ENCODE results near the gene ESRP2. TPM values are rescaled to one million over a fixed set of nuclear protein-coding genes. Genes with fewer than 3 reads are reported as not detected.

The ESRP2 gene
- total RNA-seq, 3 donors from 2014 or later, result 0.80 to 58.0 (median 26.5) TPM

DNA sequence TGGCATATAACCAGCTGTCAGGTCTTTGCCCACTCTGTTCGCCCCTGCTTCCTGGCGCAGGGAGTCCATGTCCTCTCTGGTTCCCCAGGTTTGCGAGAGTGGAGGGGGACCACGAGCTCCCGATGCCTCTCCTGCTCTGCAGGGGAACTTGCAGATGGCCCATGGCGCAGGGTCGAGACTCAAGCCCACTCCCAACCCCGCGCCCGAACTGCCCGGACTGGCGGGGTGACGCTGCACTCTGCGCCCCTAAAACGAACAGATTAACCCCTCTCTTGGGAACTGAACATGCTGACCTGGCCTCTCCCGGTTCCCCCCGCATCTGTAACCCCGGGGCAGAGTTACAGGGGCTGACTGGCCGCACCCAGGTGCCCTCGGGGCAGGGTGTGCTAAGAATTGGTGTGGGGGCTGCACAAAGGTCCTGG, 8.6 kb upstream of the ESRP2 start:
- Histone ChIP-seq H3K4me1 (peaks cover 6 to 12% of the 10 kb centered on the region in 2 donors), H3K27ac (peak overlapping the region; percentile 35 to 49)

GRCh38 chr16:68242926-68243858, 7.3 kb upstream of the ESRP2 start:
- Histone ChIP-seq H3K4me1 (peaks cover 6 to 12% of the 10 kb centered on the region in 2 donors), H3K4me3 (no peak overlapping the region), H3K9me3 (no peaks in the 10 kb centered on the region), H3K27ac (no peak overlapping the region), H3K27me3 (no peaks in the 10 kb centered on the region), H3K36me3 (no peaks in the 10 kb centered on the region)
- intact Hi-C loops (cut with DNase I; ENCODE audit: low total_unique reads), result no loop called here
- TF ChIP-seq, protein P1, sequence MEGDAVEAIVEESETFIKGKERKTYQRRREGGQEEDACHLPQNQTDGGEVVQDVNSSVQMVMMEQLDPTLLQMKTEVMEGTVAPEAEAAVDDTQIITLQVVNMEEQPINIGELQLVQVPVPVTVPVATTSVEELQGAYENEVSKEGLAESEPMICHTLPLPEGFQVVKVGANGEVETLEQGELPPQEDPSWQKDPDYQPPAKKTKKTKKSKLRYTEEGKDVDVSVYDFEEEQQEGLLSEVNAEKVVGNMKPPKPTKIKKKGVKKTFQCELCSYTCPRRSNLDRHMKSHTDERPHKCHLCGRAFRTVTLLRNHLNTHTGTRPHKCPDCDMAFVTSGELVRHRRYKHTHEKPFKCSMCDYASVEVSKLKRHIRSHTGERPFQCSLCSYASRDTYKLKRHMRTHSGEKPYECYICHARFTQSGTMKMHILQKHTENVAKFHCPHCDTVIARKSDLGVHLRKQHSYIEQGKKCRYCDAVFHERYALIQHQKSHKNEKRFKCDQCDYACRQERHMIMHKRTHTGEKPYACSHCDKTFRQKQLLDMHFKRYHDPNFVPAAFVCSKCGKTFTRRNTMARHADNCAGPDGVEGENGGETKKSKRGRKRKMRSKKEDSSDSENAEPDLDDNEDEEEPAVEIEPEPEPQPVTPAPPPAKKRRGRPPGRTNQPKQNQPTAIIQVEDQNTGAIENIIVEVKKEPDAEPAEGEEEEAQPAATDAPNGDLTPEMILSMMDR (IDR thresholded peaks at IDR 0.05), result no peak
- TF ChIP-seq POLR2AphosphoS5 (IDR thresholded peaks at IDR 0.05), result no peak
- TF ChIP-seq POLR2A (IDR thresholded peaks at IDR 0.05), result no peak
- DNase-seq (ENCODE audit: low spot score in 2 of 2), result no peak

More for the DNA sequence above, 8.6 kb upstream of the ESRP2 start:
- Histone ChIP-seq H3K9me3 (no peaks in the 10 kb centered on the region), H3K4me3 (peak overlapping the region; percentile 88 to 92 (median 91)), H3K36me3 (no peaks in the 10 kb centered on the region), H3K27me3 (no peaks in the 10 kb centered on the region)
- TF ChIP-seq, protein P1 (IDR thresholded peaks at IDR 0.05), result no peak
- no peak for TF ChIP-seq POLR2AphosphoS5 (IDR thresholded peaks at IDR 0.05)
- TF ChIP-seq POLR2A (IDR thresholded peaks at IDR 0.05), result no peak
- intact Hi-C loops (cut with DNase I; ENCODE audit: low total_unique reads), result no loop called here
- DNase-seq (ENCODE audit: low spot score in 2 of 2), result no peak

DNA sequence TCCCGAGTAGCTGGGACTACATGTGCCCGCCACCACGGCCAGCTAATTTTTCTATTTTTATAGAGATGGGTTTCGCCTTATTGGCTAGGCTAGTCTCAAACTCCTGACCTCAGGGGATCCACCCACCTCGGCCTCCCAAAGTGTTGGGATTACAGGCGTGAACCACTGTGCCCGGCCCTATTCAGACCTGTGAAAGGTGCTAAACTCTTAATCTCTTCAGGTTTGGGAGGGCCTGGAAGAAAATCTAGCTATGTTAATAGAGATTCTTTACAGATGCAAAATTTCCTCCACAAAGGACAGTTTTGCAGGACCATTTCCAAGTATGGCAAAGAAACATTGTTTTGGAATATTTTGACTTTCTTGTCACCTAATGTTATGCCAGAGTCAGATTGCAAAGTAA, 6.2 kb upstream of the ESRP2 start:
- Histone ChIP-seq H3K27me3 (no peaks in the 10 kb centered on the region), H3K4me3 (no peak overlapping the region), H3K36me3 (no peaks in the 10 kb centered on the region), H3K4me1 (peaks cover 6 to 12% of the 10 kb centered on the region in 2 donors), H3K27ac (no peak overlapping the region), H3K9me3 (no peaks in the 10 kb centered on the region)
- DNase-seq (ENCODE audit: low spot score in 2 of 2), result no peak
- TF ChIP-seq POLR2AphosphoS5 (IDR thresholded peaks at IDR 0.05) (no peak), POLR2A (IDR thresholded peaks at IDR 0.05) (no peak)
- TF ChIP-seq, protein P1 (IDR thresholded peaks at IDR 0.05), result no peak
- intact Hi-C loops (cut with DNase I; ENCODE audit: low total_unique reads), result no loop called here

DNA sequence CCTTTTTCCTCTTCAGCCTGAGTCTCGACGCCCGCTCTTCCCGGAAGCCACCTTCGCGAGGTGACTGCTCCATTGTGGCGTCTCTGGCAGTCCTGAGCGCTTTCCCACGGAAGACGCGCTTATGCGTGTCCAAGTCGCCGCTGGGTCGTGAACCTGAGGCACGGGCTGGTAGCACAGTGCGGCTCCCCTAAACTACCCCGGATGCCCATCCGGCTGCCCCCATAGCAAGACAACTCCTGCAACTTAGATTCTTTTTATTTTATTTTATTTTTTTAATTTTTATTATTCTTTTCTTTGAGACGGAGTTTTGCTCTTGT, 2.1 kb upstream of the ESRP2 start:
- intact Hi-C loops (cut with DNase I; ENCODE audit: low total_unique reads), result loop anchor here (10.0 kb wide), 1 partner anchor 153 kb away; the partner anchor contains the start of gene NFATC3
- Histone ChIP-seq H3K9me3 (no peaks in the 10 kb centered on the region), H3K4me1 (no peaks in the 10 kb centered on the region), H3K36me3 (no peaks in the 10 kb centered on the region), H3K27me3 (no peaks in the 10 kb centered on the region), H3K27ac (peak overlapping the region; percentile 90 to 94), H3K4me3 (peak overlapping the region; percentile 59 to 72 (median 68))
- TF ChIP-seq, protein P1 (IDR thresholded peaks at IDR 0.05), result no peak
- TF ChIP-seq POLR2A (IDR thresholded peaks at IDR 0.05) (no peak), POLR2AphosphoS5 (IDR thresholded peaks at IDR 0.05) (no peak)
- DNase-seq (ENCODE audit: low spot score in 2 of 2), result no peak
